KOPT-K1 (cell line): ENCODE results near the gene KCNJ18.
"Not testable (repeated sequence)": the region's sequence is repeated elsewhere in the genome, so short reads cannot be mapped to it uniquely, and the experiment has no call there.

ENCODE experiments used
- H3K27ac ChIP-seq: fragments of 200-600 bp; sonication (generic); 2 replicates; pipeline ENCODE4 v1.5.1; 2016; ENCODE audit warnings: antibody characterized with exemption, mild to moderate bottlenecking, low read depth, low read length; ENCODE audit not compliant: poor library complexity, severe bottlenecking
- H3K36me3 ChIP-seq: fragments of 200-600 bp; sonication (generic); 2 replicates; pipeline ENCODE4 v1.5.1; 2017; ENCODE audit warnings: antibody characterized with exemption, mild to moderate bottlenecking, low read length, moderate library complexity; ENCODE audit not compliant: insufficient read depth
- H3K9me3 ChIP-seq: fragments of 200-600 bp; sonication (generic); 2 replicates; pipeline ENCODE4 v1.5.1; 2017; ENCODE audit warnings: antibody characterized with exemption, low read length, mild to moderate bottlenecking; ENCODE audit not compliant: insufficient read depth, poor library complexity, severe bottlenecking

The KCNJ18 gene

GRCh38 chr17:21718971-21719370, 26.6 kb downstream of the KCNJ18 start:
- H3K36me3 ChIP-seq, H3K27ac ChIP-seq, H3K9me3 ChIP-seq: not testable (repeated sequence)

GRCh38 chr17:21719511-21720226, 27.3 kb downstream of the KCNJ18 start:
- H3K9me3 ChIP-seq, H3K36me3 ChIP-seq, H3K27ac ChIP-seq: not testable (repeated sequence)

- not testable (repeated sequence) for H3K9me3 ChIP-seq, H3K27ac ChIP-seq, H3K36me3 ChIP-seq
These were observed 28.2 kb downstream of the KCNJ18 start for GRCh38 chr17:21720566-21720965.

- H3K9me3 ChIP-seq, H3K27ac ChIP-seq, H3K36me3 ChIP-seq: not testable (repeated sequence)
These were observed 29.9 kb downstream of the KCNJ18 start for GRCh38 chr17:21722268-21722667.

GRCh38 chr17:21724216-21725006, 32.1 kb downstream of the KCNJ18 start:
- not testable (repeated sequence) for H3K36me3 ChIP-seq, H3K27ac ChIP-seq, H3K9me3 ChIP-seq

GRCh38 chr17:21731076-21731475, 38.8 kb downstream of the KCNJ18 start:
- not testable (repeated sequence) for H3K9me3 ChIP-seq, H3K36me3 ChIP-seq, H3K27ac ChIP-seq

- not testable (repeated sequence) for H3K9me3 ChIP-seq, H3K36me3 ChIP-seq, H3K27ac ChIP-seq
These were observed 41.6 kb downstream of the KCNJ18 start for GRCh38 chr17:21733931-21734330.

GRCh38 chr17:21735814-21736213, 43.5 kb downstream of the KCNJ18 start:
- not testable (repeated sequence) for H3K27ac ChIP-seq, H3K36me3 ChIP-seq, H3K9me3 ChIP-seq

GRCh38 chr17:21737015-21737580, 44.8 kb downstream of the KCNJ18 start:
- not testable (repeated sequence) for H3K27ac ChIP-seq, H3K9me3 ChIP-seq, H3K36me3 ChIP-seq

GRCh38 chr17:21738241-21738640, 45.9 kb downstream of the KCNJ18 start:
- not testable (repeated sequence) for H3K9me3 ChIP-seq, H3K36me3 ChIP-seq, H3K27ac ChIP-seq

GRCh38 chr17:21738877-21739474, 46.7 kb downstream of the KCNJ18 start:
- H3K27ac ChIP-seq, H3K36me3 ChIP-seq, H3K9me3 ChIP-seq: not testable (repeated sequence)

GRCh38 chr17:21739485-21739884, 47.2 kb downstream of the KCNJ18 start:
- H3K36me3 ChIP-seq, H3K27ac ChIP-seq, H3K9me3 ChIP-seq: not testable (repeated sequence)

- H3K9me3 ChIP-seq, H3K27ac ChIP-seq, H3K36me3 ChIP-seq: not testable (repeated sequence)
These were observed 48.5 kb downstream of the KCNJ18 start for GRCh38 chr17:21740836-21741235.

GRCh38 chr17:21741520-21741919, 49.2 kb downstream of the KCNJ18 start:
- H3K36me3 ChIP-seq, H3K9me3 ChIP-seq, H3K27ac ChIP-seq: not testable (repeated sequence)

GRCh38 chr17:21742326-21742725, 50.0 kb downstream of the KCNJ18 start:
- Histone ChIP-seq H3K9me3 (no peaks in the 10 kb centered on the region), H3K36me3 (no peaks in the 10 kb centered on the region), H3K27ac (no peak overlapping the region)
